ENCODE data around the gene RAB3A. TPM values are rescaled to one million over a fixed set of nuclear protein-coding genes. Genes with fewer than 3 reads are reported as not detected.

The RAB3A gene
- total and polyA plus RNA-seq, 2 donors (not counting 3 experiments of a cell fraction or from before 2014, with no cell fraction given), result 0.88 to 0.90 TPM

DNA sequence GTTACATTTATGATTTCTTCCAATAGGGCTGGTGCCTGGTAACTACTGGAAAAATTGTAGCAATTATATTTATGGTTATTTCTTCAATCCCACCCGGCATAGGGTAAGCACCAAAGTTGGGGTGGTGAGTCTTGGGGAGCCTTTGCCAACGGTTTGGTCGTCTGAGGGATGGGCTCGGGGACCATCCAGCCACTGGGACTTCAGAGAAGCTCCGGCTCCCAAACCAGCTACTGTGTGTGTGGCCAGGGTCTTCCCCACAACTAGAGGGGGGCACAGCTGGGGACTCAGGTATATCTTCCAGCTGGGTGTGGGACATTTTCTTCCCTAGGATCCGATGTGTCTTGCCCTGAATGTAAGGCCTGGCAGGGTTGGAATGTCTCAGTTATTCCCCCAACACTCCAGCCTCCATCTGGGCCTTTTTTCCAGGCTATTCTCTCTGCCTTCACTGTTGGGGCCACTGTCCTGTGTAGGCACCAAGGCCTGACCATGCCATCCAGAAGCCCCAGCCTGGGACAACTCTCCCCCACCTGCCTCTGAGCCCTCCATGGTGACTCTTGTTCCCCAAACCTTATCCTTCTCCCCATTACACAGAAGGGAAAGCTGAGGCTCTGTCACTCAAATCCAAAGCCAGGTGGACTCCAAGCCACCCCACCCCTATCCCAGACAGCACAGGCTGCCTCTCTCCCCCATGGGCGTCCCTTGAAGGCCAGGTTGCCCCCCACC, 31.4 kb downstream of the RAB3A start:
- peaks cover 0 to 2% of the 10 kb centered on the region in 2 experiments for H3K27me3 ChIP-seq (ENCODE audit: control insufficient read depth in 2 of 2, insufficient read depth in 2 of 2, low read length in 2 of 2)
- no peak overlapping the region for H3K27ac ChIP-seq (ENCODE audit: insufficient read depth, low read depth, low read length)
- H3K36me3 ChIP-seq (ENCODE audit: control insufficient read depth in 2 of 2, extremely low read depth in 1 of 2, insufficient read depth in 2 of 2, low read length in 2 of 2), result peaks cover 4 to 10% of the 10 kb centered on the region in 2 experiments
- H2AFZ ChIP-seq (ENCODE audit: low read depth, low read length), result no peak overlapping the region
- H4K20me1 ChIP-seq (replicated peaks; ENCODE audit: control insufficient read depth, extremely low read depth, insufficient read depth, low read length), result no peaks in the 10 kb centered on the region
- no peak overlapping the region for H3K4me3 ChIP-seq (replicated peaks in 1 of 3; ENCODE audit: insufficient read depth in 1 of 3, low read depth in 1 of 3, low read length in 3 of 3)
- peaks cover 3% of the 10 kb centered on the region for H3K4me1 ChIP-seq (ENCODE audit: control insufficient read depth, extremely low read depth, insufficient read depth, low read length)
- intact Hi-C loops (cut with micrococcal nuclease), result no loop called here
- no peak for FAIRE-seq
- ChIA-PET CTCF (interaction anchor here (1.3 kb wide), 1 partner anchor 59 kb away, joined by 6 read pairs; no protein-coding TSS in a partner anchor), POLR2A (no interaction called here)
- no peak overlapping the region for H3K9ac ChIP-seq (replicated peaks; ENCODE audit: extremely low read depth, insufficient read depth, low read length)
- no peaks in the 10 kb centered on the region for H3K79me2 ChIP-seq (ENCODE audit: control insufficient read depth, insufficient read depth, low read length)
- no peaks in the 10 kb centered on the region for H3K9me1 ChIP-seq (replicated peaks; ENCODE audit: control insufficient read depth, extremely low read depth, insufficient read depth, low read length)
- BruUV-seq (replicated peaks), result no TSS peak
- H3K4me2 ChIP-seq (ENCODE audit: insufficient read depth, low read length), result no peak overlapping the region
- no peak for DNase-seq (ENCODE audit: low read depth, low spot score)
- H3K9me3 ChIP-seq (replicated peaks; ENCODE audit: control insufficient read depth, insufficient read depth, low read length), result no peaks in the 10 kb centered on the region
- dilution Hi-C loops (cut with MboI; ENCODE audit: extremely low pct_ligation_motif_present, low sequenced_read_pairs), result no loop called here
- no peak for TF ChIP-seq MYC (IDR thresholded peaks at IDR 0.05; ENCODE audit: low read depth, low read length)
- TF ChIP-seq, protein P1, sequence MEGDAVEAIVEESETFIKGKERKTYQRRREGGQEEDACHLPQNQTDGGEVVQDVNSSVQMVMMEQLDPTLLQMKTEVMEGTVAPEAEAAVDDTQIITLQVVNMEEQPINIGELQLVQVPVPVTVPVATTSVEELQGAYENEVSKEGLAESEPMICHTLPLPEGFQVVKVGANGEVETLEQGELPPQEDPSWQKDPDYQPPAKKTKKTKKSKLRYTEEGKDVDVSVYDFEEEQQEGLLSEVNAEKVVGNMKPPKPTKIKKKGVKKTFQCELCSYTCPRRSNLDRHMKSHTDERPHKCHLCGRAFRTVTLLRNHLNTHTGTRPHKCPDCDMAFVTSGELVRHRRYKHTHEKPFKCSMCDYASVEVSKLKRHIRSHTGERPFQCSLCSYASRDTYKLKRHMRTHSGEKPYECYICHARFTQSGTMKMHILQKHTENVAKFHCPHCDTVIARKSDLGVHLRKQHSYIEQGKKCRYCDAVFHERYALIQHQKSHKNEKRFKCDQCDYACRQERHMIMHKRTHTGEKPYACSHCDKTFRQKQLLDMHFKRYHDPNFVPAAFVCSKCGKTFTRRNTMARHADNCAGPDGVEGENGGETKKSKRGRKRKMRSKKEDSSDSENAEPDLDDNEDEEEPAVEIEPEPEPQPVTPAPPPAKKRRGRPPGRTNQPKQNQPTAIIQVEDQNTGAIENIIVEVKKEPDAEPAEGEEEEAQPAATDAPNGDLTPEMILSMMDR (IDR thresholded peaks at IDR 0.05; ENCODE audit: extremely low read depth in 1 of 2, insufficient read depth in 1 of 2, low read depth in 1 of 2, low read length in 2 of 2), result no peak
- no peak for TF ChIP-seq GATA2 (IDR thresholded peaks at IDR 0.05; ENCODE audit: insufficient read depth, insufficient read length, low read depth, low read length)
- no peak for TF ChIP-seq POLR2A (IDR thresholded peaks at IDR 0.05; ENCODE audit: low read depth, low read length)
- no peak for TF ChIP-seq JUN (IDR thresholded peaks at IDR 0.05; ENCODE audit: borderline replicate concordance, insufficient read depth, insufficient read length, low read depth)
- no peak for TF ChIP-seq FOS (IDR thresholded peaks at IDR 0.05; ENCODE audit: borderline replicate concordance, insufficient read depth, low read length)
- no peak for TF ChIP-seq EZH2 (IDR thresholded peaks at IDR 0.05; ENCODE audit: borderline replicate concordance, low read depth, low read length, severe bottlenecking)
- TF ChIP-seq, protein P2, sequence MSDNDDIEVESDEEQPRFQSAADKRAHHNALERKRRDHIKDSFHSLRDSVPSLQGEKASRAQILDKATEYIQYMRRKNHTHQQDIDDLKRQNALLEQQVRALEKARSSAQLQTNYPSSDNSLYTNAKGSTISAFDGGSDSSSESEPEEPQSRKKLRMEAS (IDR thresholded peaks at IDR 0.05; ENCODE audit: insufficient read depth, insufficient read length), result no peak
- no peak for TF ChIP-seq POLR2AphosphoS5 (IDR thresholded peaks at IDR 0.05; ENCODE audit: insufficient read depth, low read depth, low read length)
